IPS-15b (cell line): ENCODE results near the gene KMT5B.
A peak's percentile ranks its signal among the peaks of the same experiment; 100 is the strongest.

ENCODE experiments used
- H3K27me3 ChIP-seq: one replicate; pipeline ENCODE4 v1.6.1; 2013; ENCODE audit warnings: low read length; ENCODE audit not compliant: control insufficient read depth, insufficient read depth
- H3K36me3 ChIP-seq: one replicate; pipeline ENCODE4 v1.6.1; 2013; ENCODE audit warnings: low read length; ENCODE audit not compliant: control insufficient read depth, insufficient read depth
- H3K4me1 ChIP-seq: one replicate; pipeline ENCODE4 v1.6.1; 2013; ENCODE audit warnings: mild to moderate bottlenecking, low read length; ENCODE audit not compliant: control insufficient read depth, insufficient read depth
- H3K4me3 ChIP-seq: one replicate; pipeline ENCODE4 v1.5.1; 2013; ENCODE audit warnings: low read depth, low read length
- H3K9ac ChIP-seq: one replicate; pipeline ENCODE4 v1.6.1; 2013; ENCODE audit warnings: low read depth, mild to moderate bottlenecking, low read length
- H3K9me3 ChIP-seq: one replicate; pipeline ENCODE4 v1.6.1; 2013; ENCODE audit warnings: mild to moderate bottlenecking, low read length; ENCODE audit not compliant: control insufficient read depth, insufficient read depth

The KMT5B gene

DNA sequence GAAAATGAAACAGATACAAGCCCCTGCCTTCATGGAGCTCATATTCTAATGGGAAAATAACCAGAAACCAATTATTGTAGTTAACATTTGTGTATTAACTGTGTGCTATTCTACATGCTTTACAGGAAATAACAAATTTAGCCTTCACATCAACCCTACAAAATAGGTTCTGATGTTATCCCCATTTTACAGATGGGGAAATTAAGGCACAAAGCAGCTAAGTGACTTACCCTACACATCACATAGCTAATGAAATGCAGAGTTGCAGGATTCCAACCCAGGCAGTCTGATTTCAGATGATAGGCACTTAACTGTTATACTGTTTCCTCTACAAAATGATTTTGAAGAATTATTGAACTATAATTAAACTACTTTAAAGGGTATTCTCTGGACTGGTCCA, 43.7 kb downstream of the KMT5B start:
- H3K27me3 ChIP-seq, result no peaks in the 10 kb centered on the region
- no peaks in the 10 kb centered on the region for H3K4me1 ChIP-seq
- no peaks in the 10 kb centered on the region for H3K9me3 ChIP-seq
- H3K4me3 ChIP-seq, result no peak overlapping the region
- H3K9ac ChIP-seq, result no peak overlapping the region
- peaks cover 13% of the 10 kb centered on the region for H3K36me3 ChIP-seq

DNA sequence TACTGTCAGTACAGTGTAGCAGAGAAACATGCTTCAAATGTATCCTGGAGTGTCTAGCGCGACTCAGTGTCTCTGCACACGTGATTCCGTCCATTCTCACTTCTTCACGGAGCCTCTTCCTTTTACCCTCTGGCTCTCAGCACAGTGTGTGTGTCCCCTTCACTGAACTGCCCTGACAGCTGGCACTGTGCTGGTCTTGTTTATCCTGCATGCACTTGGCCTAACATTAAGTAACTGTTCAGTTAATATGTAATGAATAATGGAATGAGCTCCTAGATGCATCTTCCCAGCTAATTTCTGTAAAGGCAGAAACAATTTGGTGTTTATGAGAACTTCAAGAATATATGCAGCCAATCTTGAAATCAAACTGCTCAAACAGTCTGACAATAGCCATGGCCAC, 44.4 kb downstream of the KMT5B start:
- H3K27me3 ChIP-seq, result no peaks in the 10 kb centered on the region
- H3K4me3 ChIP-seq, result no peak overlapping the region
- H3K4me1 ChIP-seq, result no peaks in the 10 kb centered on the region
- peaks cover 14% of the 10 kb centered on the region for H3K36me3 ChIP-seq
- no peak overlapping the region for H3K9ac ChIP-seq
- H3K9me3 ChIP-seq, result no peaks in the 10 kb centered on the region

DNA sequence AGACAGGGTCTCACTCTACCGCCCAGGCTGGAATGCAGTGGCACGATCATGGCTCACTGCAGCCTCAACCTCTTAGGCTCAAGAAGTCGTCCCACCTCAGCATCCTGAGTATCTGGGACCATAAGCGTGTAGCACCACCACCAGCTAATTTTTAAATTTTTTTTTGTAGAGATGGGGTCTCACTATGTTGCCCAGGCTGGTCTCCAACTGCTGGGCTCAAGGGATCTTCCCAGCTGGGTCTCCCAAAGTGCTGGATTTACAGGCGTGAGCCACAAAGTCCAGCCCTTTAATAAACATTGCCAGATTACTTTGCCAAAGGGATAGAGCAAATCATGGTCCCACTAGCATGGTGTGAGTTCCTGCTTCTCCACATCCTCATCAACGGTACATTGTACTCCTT, 45.6 kb downstream of the KMT5B start:
- no peaks in the 10 kb centered on the region for H3K9me3 ChIP-seq
- H3K27me3 ChIP-seq, result no peaks in the 10 kb centered on the region
- H3K36me3 ChIP-seq, result peaks cover 15% of the 10 kb centered on the region
- H3K4me3 ChIP-seq, result no peak overlapping the region
- H3K9ac ChIP-seq, result no peak overlapping the region
- no peaks in the 10 kb centered on the region for H3K4me1 ChIP-seq

DNA sequence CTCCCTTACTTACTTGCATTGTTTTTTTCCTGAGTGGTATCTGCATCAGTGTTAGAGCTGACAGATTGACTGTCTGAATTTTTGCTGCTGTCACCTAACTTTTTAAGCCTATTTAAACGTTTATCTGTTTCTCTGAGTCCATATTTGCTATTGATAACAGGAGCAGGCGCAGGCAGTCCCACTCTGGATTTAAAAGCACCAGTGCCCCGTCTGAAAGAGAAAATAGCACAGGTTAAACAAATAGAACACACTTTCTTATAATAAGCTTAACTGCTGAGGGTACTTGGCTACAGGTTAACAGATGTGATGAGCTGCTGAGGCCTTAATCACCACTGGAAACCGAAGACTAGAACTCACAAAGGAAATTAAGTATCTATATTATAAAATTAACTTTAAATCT, 46.1 kb downstream of the KMT5B start:
- H3K4me1 ChIP-seq, result no peaks in the 10 kb centered on the region
- H3K36me3 ChIP-seq, result peaks cover 13% of the 10 kb centered on the region
- no peak overlapping the region for H3K4me3 ChIP-seq
- H3K27me3 ChIP-seq, result no peaks in the 10 kb centered on the region
- no peak overlapping the region for H3K9ac ChIP-seq
- H3K9me3 ChIP-seq, result no peaks in the 10 kb centered on the region

DNA sequence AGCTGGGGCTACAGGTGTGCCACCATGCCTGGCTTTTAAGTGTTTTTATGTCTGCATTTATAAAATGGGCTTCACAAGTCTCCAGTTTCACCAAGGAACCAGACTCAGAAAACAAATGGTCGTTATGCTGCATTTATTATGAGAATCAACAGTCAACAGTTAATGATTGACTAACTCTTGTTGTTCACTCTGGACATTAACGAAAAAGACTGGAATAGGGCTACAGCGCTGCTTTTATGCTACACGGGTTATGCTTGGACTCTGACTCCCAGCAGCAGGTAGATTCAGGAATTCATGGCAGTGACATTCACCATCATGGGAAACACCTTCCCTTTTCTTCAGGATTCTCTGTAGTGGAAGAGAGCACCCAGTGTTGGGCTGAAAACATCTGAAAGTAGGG, 47.5 kb downstream of the KMT5B start:
- Histone ChIP-seq H3K4me1 (no peaks in the 10 kb centered on the region), H3K4me3 (no peak overlapping the region), H3K9me3 (no peaks in the 10 kb centered on the region), H3K9ac (no peak overlapping the region), H3K36me3 (peaks cover 11% of the 10 kb centered on the region), H3K27me3 (no peaks in the 10 kb centered on the region)

DNA sequence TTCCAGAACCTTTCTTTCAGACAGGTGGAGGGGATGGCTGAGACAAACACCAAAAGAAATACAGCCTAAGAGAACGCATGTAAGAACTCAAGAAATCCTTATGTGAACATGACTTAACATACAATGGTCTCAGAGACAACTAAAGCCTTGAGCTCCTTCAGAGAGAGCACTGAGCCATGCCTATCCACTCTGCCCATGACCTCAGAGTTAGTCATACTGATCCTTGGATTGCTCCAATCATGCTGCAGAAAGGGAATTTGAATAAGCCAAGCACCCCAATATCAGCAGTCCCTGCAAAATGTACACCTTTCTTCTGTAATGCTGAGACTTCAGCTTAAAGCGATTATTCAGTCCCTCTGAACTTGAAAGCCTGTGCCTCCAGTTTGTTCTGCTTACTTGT, 48.7 kb downstream of the KMT5B start:
- Histone ChIP-seq H3K4me1 (no peaks in the 10 kb centered on the region), H3K27me3 (no peaks in the 10 kb centered on the region), H3K9ac (peak overlapping the region; percentile 49), H3K9me3 (no peaks in the 10 kb centered on the region), H3K36me3 (peaks cover 6% of the 10 kb centered on the region), H3K4me3 (no peak overlapping the region)

DNA sequence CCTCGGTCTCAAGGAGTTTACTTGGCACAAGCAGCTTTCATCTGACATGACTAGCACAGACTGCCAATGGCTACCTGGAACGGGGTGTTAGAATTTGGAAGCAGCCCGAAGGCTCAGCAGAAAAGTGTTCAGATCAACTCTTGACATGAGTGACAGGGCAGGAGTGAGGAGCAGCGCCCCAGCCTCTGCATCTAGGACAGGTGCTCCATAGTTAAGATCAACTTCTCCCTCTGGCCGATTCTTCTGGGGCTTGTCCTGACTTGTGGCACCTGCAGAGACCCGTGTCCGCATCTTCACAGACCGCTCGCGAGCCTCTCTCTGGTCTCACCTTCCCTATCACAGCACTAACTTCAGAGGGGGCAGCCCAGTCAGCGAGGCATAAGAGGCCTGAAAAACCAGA, 49.4 kb downstream of the KMT5B start:
- Histone ChIP-seq H3K36me3 (peaks cover 6% of the 10 kb centered on the region), H3K9me3 (no peaks in the 10 kb centered on the region), H3K4me3 (no peak overlapping the region), H3K9ac (no peak overlapping the region), H3K4me1 (no peaks in the 10 kb centered on the region), H3K27me3 (no peaks in the 10 kb centered on the region)

DNA sequence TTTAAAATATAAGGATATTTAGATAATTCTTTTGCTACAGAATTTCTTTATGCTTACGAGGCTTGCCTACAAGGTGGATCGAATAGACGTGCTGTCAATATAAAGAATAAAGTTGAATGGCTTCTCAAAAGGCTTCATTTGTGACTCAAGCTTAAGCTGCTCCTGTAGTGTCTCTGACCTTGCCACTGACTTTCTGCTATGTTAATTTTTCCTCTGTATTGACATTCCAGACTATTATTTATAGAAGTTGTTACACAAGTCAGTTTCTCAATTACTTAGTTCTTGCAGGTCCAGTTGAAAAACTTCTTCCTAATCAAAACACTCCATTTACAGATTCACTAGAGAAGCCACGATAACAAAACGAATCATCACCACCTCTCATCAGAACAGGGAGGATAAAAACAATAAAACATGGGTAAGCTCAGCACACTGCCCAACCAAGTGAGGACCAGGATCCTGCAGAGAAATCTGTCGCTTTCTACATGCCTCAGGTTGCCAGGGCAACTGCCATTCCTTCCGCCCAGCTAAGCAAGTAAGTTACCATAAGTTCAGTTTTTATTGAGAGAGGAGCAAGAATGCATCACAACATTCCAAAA, 52.9 kb downstream of the KMT5B start:
- no peaks in the 10 kb centered on the region for H3K9me3 ChIP-seq
- H3K27me3 ChIP-seq, result no peaks in the 10 kb centered on the region
- H3K4me3 ChIP-seq, result no peak overlapping the region
- no peak overlapping the region for H3K9ac ChIP-seq
- H3K4me1 ChIP-seq, result no peaks in the 10 kb centered on the region
- peaks cover 3% of the 10 kb centered on the region for H3K36me3 ChIP-seq

DNA sequence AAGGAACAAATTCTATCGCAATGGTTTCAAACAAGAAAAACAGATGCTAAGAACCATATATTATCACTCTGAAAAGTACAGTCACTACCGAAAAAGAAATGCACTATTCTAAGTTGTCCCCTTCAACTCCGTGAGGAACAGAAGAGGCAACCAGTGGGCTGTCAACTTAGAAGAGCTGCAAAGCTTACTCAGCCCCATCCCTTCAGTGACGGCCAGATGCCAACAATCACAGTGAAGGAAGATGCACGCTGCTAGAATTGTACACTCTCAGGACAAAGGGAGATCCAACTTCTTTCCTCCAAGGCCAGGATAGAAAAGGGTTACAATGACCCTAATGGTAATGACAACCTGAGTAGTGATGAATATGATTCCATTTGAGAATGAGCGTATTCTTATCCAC, 53.4 kb downstream of the KMT5B start:
- Histone ChIP-seq H3K9me3 (no peaks in the 10 kb centered on the region), H3K4me1 (no peaks in the 10 kb centered on the region), H3K27me3 (no peaks in the 10 kb centered on the region), H3K4me3 (no peak overlapping the region), H3K36me3 (peaks cover 3% of the 10 kb centered on the region), H3K9ac (no peak overlapping the region)

DNA sequence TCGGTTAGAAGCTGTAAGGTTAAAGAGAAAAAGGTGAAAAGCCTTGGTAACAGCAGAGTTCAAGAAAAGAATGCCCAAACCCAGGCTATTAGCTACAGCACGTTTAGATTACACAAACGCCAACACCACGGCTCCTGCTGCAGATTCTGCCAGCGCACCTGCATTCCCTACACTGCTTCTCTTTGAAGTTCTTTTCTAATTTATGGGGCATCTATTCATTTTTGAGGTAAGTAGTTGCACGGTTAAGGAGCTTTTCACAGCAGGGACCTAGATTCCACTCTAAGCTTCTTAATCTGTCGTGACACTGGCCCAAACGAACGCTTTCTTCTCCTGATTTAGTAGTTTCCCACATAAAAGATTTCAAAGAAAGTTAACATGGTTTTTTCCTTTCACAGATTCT, 53.9 kb downstream of the KMT5B start:
- Histone ChIP-seq H3K4me1 (no peaks in the 10 kb centered on the region), H3K4me3 (no peak overlapping the region), H3K9me3 (no peaks in the 10 kb centered on the region), H3K27me3 (no peaks in the 10 kb centered on the region), H3K36me3 (peaks cover 3% of the 10 kb centered on the region), H3K9ac (no peak overlapping the region)

DNA sequence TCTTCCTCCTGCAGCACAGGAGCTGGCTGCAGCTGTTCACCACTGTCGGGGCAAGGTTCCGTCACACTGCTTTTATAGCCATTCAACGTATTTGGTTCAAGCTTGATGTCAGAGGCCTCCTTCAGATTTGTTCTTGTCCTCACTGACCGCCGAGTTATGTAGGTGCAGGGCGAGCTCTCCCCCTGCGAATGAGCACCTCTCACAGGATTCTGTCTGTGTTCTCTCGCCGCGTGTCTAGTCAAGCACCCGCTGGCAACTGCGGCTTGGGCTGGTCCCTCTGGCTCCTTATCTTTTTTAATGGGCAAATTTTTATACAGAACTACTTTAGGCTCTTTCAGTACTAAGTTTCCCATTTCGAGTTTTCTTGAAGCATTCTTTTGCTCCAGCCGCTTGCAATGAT, 54.5 kb downstream of the KMT5B start:
- no peaks in the 10 kb centered on the region for H3K4me1 ChIP-seq
- H3K27me3 ChIP-seq, result no peaks in the 10 kb centered on the region

DNA sequence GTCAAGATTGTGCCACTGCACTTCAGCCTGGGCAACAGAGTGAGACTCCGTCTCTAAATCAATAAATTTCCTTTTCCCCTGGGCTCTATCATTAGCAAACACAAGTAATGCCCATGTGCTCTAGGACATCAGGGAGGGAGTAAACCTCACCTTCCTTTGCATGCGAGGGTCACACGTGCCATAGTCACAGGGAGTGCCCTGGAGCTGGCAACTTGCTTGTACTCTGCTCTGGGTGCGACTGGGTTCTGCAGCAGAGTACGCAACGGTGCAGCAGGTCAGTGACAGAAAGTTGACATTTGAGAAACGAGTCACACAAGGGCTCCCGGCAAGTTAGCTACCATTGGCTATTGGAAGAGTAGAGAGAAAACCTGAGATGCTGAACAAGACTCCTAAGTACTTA, 59.4 kb downstream of the KMT5B start:
- no peaks in the 10 kb centered on the region for H3K4me1 ChIP-seq
- H3K36me3 ChIP-seq, result no peaks in the 10 kb centered on the region
- H3K9me3 ChIP-seq, result no peaks in the 10 kb centered on the region
- H3K4me3 ChIP-seq, result no peak overlapping the region
- no peaks in the 10 kb centered on the region for H3K27me3 ChIP-seq
- no peak overlapping the region for H3K9ac ChIP-seq

More for the DNA sequence above, 54.5 kb downstream of the KMT5B start:
- peaks cover 1% of the 10 kb centered on the region for H3K36me3 ChIP-seq
- H3K9ac ChIP-seq, result no peak overlapping the region
- H3K4me3 ChIP-seq, result no peak overlapping the region
- H3K9me3 ChIP-seq, result no peaks in the 10 kb centered on the region
